ENCODE results near the gene KCNV2.

The KCNV2 gene

GRCh38 chr9:2679011-2679410, 38.3 kb upstream of the KCNV2 start:
- TF ChIP-seq, protein P1, sequence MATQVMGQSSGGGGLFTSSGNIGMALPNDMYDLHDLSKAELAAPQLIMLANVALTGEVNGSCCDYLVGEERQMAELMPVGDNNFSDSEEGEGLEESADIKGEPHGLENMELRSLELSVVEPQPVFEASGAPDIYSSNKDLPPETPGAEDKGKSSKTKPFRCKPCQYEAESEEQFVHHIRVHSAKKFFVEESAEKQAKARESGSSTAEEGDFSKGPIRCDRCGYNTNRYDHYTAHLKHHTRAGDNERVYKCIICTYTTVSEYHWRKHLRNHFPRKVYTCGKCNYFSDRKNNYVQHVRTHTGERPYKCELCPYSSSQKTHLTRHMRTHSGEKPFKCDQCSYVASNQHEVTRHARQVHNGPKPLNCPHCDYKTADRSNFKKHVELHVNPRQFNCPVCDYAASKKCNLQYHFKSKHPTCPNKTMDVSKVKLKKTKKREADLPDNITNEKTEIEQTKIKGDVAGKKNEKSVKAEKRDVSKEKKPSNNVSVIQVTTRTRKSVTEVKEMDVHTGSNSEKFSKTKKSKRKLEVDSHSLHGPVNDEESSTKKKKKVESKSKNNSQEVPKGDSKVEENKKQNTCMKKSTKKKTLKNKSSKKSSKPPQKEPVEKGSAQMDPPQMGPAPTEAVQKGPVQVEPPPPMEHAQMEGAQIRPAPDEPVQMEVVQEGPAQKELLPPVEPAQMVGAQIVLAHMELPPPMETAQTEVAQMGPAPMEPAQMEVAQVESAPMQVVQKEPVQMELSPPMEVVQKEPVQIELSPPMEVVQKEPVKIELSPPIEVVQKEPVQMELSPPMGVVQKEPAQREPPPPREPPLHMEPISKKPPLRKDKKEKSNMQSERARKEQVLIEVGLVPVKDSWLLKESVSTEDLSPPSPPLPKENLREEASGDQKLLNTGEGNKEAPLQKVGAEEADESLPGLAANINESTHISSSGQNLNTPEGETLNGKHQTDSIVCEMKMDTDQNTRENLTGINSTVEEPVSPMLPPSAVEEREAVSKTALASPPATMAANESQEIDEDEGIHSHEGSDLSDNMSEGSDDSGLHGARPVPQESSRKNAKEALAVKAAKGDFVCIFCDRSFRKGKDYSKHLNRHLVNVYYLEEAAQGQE (IDR thresholded peaks at IDR 0.05; ENCODE audit: low read depth), result no peak
- TF ChIP-seq, protein P2, sequence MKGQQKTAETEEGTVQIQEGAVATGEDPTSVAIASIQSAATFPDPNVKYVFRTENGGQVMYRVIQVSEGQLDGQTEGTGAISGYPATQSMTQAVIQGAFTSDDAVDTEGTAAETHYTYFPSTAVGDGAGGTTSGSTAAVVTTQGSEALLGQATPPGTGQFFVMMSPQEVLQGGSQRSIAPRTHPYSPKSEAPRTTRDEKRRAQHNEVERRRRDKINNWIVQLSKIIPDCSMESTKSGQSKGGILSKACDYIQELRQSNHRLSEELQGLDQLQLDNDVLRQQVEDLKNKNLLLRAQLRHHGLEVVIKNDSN (IDR thresholded peaks at IDR 0.05), result no peak
- no peak for TF ChIP-seq RAD21 (IDR thresholded peaks at IDR 0.05; ENCODE audit: low read depth)
- no peak for TF ChIP-seq TAF1 (IDR thresholded peaks at IDR 0.05; ENCODE audit: low read depth)
- TF ChIP-seq FOXM1 (IDR thresholded peaks at IDR 0.05; ENCODE audit: borderline replicate concordance, low read depth), result no peak
- no peak for TF ChIP-seq CREB1 (IDR thresholded peaks at IDR 0.05; ENCODE audit: low read depth)
- TF ChIP-seq CEBPB (IDR thresholded peaks at IDR 0.05), result no peak
- TF ChIP-seq EP300 (IDR thresholded peaks at IDR 0.05; ENCODE audit: borderline replicate concordance), result no peak
- TF ChIP-seq TEAD4 (IDR thresholded peaks at IDR 0.05), result no peak
- TF ChIP-seq MAX (IDR thresholded peaks at IDR 0.05), result no peak
- no peak for TF ChIP-seq EGR1 (IDR thresholded peaks at IDR 0.05)
- TF ChIP-seq ZBTB7A (IDR thresholded peaks at IDR 0.05; ENCODE audit: low read depth), result no peak
- TF ChIP-seq TCF12 (IDR thresholded peaks at IDR 0.05; ENCODE audit: low read depth), result no peak
- no peak for TF ChIP-seq NFIC (IDR thresholded peaks at IDR 0.05)
- no peak for TF ChIP-seq YY1 (IDR thresholded peaks at IDR 0.05; ENCODE audit: low read depth)

GRCh38 chr9:2681981-2682380, 35.3 kb upstream of the KCNV2 start:
- TF ChIP-seq, protein P1 (IDR thresholded peaks at IDR 0.05; ENCODE audit: low read depth), result no peak
- TF ChIP-seq TAF1 (IDR thresholded peaks at IDR 0.05; ENCODE audit: low read depth) (no peak), NFIC (IDR thresholded peaks at IDR 0.05) (no peak), EGR1 (IDR thresholded peaks at IDR 0.05) (no peak), ZBTB7A (IDR thresholded peaks at IDR 0.05; ENCODE audit: low read depth) (no peak), TEAD4 (IDR thresholded peaks at IDR 0.05) (no peak), RAD21 (IDR thresholded peaks at IDR 0.05; ENCODE audit: low read depth) (no peak), CEBPB (IDR thresholded peaks at IDR 0.05) (no peak), MAX (IDR thresholded peaks at IDR 0.05) (no peak), EP300 (IDR thresholded peaks at IDR 0.05; ENCODE audit: borderline replicate concordance) (no peak), FOXM1 (IDR thresholded peaks at IDR 0.05; ENCODE audit: borderline replicate concordance, low read depth) (no peak)

GRCh38 chr9:2686911-2687310, 30.4 kb upstream of the KCNV2 start:
- no peak for TF ChIP-seq FOXM1 (IDR thresholded peaks at IDR 0.05; ENCODE audit: borderline replicate concordance, low read depth)
- TF ChIP-seq TAF1 (IDR thresholded peaks at IDR 0.05; ENCODE audit: low read depth), result no peak
- TF ChIP-seq, protein P1 (IDR thresholded peaks at IDR 0.05; ENCODE audit: low read depth), result no peak
- no peak for TF ChIP-seq TEAD4 (IDR thresholded peaks at IDR 0.05)
- TF ChIP-seq, protein P2 (IDR thresholded peaks at IDR 0.05), result no peak
- no peak for TF ChIP-seq MAX (IDR thresholded peaks at IDR 0.05)
- no peak for TF ChIP-seq CEBPB (IDR thresholded peaks at IDR 0.05)
- TF ChIP-seq RAD21 (IDR thresholded peaks at IDR 0.05; ENCODE audit: low read depth), result no peak
- no peak for TF ChIP-seq CREB1 (IDR thresholded peaks at IDR 0.05; ENCODE audit: low read depth)
- TF ChIP-seq TCF12 (IDR thresholded peaks at IDR 0.05; ENCODE audit: low read depth), result no peak
- TF ChIP-seq YY1 (IDR thresholded peaks at IDR 0.05; ENCODE audit: low read depth), result no peak
- no peak for TF ChIP-seq EGR1 (IDR thresholded peaks at IDR 0.05)

DNA sequence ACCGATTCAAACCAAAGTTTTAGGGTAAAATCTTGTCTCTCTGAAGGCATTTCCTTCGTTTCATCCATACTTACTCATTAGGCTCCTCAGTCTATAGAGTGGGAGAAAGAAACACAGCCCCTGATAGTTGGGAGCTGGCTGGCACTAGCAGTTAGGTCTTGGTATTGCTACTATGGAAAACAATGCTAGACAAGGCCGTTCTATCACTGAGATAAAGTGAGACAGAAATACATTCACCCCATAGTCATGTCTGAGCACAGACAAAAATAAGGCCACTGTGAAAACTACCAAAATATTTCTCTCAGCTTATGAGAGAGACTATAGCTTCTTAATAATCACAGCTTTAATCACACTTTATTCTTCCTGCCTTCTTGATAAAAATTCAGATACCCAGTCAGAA, 28.7 kb upstream of the KCNV2 start:
- TF ChIP-seq TCF12 (IDR thresholded peaks at IDR 0.05; ENCODE audit: low read depth), result no peak
- no peak for TF ChIP-seq RAD21 (IDR thresholded peaks at IDR 0.05; ENCODE audit: low read depth)
- no peak for TF ChIP-seq ZBTB7A (IDR thresholded peaks at IDR 0.05; ENCODE audit: low read depth)
- TF ChIP-seq YY1 (IDR thresholded peaks at IDR 0.05; ENCODE audit: low read depth), result no peak
- TF ChIP-seq, protein P2 (IDR thresholded peaks at IDR 0.05), result no peak
- TF ChIP-seq EGR1 (IDR thresholded peaks at IDR 0.05), result no peak
- TF ChIP-seq NFIC (IDR thresholded peaks at IDR 0.05), result no peak
- TF ChIP-seq, protein P1 (IDR thresholded peaks at IDR 0.05; ENCODE audit: low read depth), result no peak
- no peak for TF ChIP-seq TEAD4 (IDR thresholded peaks at IDR 0.05)
- no peak for TF ChIP-seq FOXM1 (IDR thresholded peaks at IDR 0.05; ENCODE audit: borderline replicate concordance, low read depth)
- no peak for TF ChIP-seq MAX (IDR thresholded peaks at IDR 0.05)
- no peak for TF ChIP-seq CREB1 (IDR thresholded peaks at IDR 0.05; ENCODE audit: low read depth)
